Activated T-helper 1 cell treated with anti-CD3 and anti-CD28 coated beads, Interleukin-12 subunit alpha, Interleukin-12 subunit beta, Interleukin-2, Interleukin-4 antibody, amounts not matched to agents 30 ng/mL and 10 ng/mL and 1 ng/mL, durations not matched to agents 14 hours and 24 hours and 36 hours (primary cell): ENCODE results near the gene ARHGAP6. TPM values are rescaled to one million over a fixed set of nuclear protein-coding genes. Genes with fewer than 3 reads are reported as not detected.

ENCODE experiments used
- DNase-seq: peaks from one replicate; pipeline ENCODE4 v3.0.0; 2021; ENCODE audit warnings: low spot score
- H3K27ac Mint-ChIP-seq: one replicate; pipeline ENCODE4 v1.8.0; 2021; ENCODE audit warnings: mild to moderate bottlenecking, mixed read lengths
- H3K27me3 Mint-ChIP-seq: one replicate; pipeline ENCODE4 v1.8.0; 2022; ENCODE audit warnings: mild to moderate bottlenecking, moderate library complexity, mixed read lengths; ENCODE audit not compliant: insufficient read depth
- H3K36me3 Mint-ChIP-seq: one replicate; pipeline ENCODE4 v1.8.0; 2021; ENCODE audit warnings: low read depth, mixed read lengths
- H3K4me1 Mint-ChIP-seq: one replicate; pipeline ENCODE4 v1.8.0; 2021; ENCODE audit warnings: low read depth, mixed read lengths
- H3K4me3 Mint-ChIP-seq: one replicate; pipeline ENCODE4 v1.8.0; 2021; ENCODE audit warnings: mild to moderate bottlenecking, moderate library complexity, mixed read lengths
- H3K9me3 Mint-ChIP-seq: one replicate; pipeline ENCODE4 v1.8.0; 2021; ENCODE audit warnings: mixed read lengths
- intact Hi-C: fragments of 100-400 bp; cut with micrococcal nuclease; formaldehyde crosslinking; loops from one replicate; pipeline ENCODE4 v1.15.1; 2024
- total RNA-seq: library from RNA; stranded (reverse); gene quantifications from 2 replicates; pipeline ENCODE4 v1.2.3, GENCODE V29; 2022

The ARHGAP6 gene
- total RNA-seq, 1 donor from 2014 or later: not detected

DNA sequence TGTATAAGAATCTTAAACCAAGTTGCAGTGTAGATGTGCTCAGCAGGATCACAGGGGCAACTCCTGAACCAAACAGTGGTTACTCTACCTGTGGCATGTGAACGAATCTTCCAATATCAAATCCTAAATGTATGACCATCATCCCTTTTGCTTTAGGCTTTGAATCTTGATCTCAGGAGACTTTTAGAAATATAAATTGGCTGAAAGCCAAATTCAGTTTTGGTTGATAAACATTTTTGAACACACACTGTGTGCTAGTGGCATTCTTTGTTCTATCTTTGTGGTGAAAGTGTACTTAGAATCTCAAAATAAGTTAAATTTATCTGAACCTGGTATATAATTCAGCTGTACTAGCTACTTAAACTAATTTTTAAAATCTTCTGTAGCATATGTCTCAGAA lies 4.6 kb upstream of the ARHGAP6 start:
- intact Hi-C loops: no loop called here
- no peak overlapping the region for H3K27ac Mint-ChIP-seq

DNA sequence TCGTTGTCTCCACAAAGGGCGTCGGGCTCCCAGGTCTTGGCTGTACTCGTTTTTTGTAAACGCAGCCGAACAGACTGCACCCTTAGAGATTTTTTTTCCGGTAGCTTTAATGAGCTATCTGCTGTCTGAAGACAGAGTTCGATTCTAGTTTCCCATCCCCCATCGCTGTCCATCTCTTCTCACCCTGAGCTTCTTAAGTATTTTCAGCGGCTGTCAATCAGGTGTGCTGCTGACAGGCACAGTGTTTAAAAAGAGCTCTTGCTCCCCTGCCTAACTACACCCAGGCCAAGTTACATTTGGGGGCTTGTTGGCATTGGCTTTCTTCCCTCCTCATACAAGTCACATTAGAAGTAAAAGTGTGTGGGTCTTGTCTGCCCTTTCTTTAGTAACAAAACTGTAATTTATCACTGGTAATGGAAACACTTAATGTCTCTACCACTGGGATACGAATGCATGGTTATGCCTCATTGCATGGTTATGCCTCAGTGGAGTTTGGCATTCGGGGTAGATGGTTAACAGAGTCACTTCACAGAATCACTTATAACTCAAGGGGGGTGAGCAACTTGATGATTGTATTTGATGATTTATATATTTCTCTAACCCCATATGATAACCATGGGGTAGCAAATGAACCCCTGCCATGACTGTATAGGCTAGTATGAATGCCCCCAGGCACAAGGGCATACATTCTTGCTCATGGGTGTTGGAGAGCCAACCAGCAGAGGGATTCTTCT lies 1.4 kb upstream of the ARHGAP6 start:
- no peak for DNase-seq
- intact Hi-C loops: no loop called here
- no peaks in the 10 kb centered on the region for H3K36me3 Mint-ChIP-seq
- no peaks in the 10 kb centered on the region for H3K4me1 Mint-ChIP-seq
- no peak overlapping the region for H3K4me3 Mint-ChIP-seq
- no peaks in the 10 kb centered on the region for H3K9me3 Mint-ChIP-seq
- H3K27ac Mint-ChIP-seq: no peak overlapping the region
- peaks cover 32% of the 10 kb centered on the region for H3K27me3 Mint-ChIP-seq

More for the DNA sequence above, 4.6 kb upstream of the ARHGAP6 start:
- Mint-ChIP-seq H3K9me3 (no peaks in the 10 kb centered on the region), H3K4me1 (no peaks in the 10 kb centered on the region), H3K4me3 (no peak overlapping the region), H3K36me3 (no peaks in the 10 kb centered on the region), H3K27me3 (peaks cover 27% of the 10 kb centered on the region)
- DNase-seq: no peak

DNA sequence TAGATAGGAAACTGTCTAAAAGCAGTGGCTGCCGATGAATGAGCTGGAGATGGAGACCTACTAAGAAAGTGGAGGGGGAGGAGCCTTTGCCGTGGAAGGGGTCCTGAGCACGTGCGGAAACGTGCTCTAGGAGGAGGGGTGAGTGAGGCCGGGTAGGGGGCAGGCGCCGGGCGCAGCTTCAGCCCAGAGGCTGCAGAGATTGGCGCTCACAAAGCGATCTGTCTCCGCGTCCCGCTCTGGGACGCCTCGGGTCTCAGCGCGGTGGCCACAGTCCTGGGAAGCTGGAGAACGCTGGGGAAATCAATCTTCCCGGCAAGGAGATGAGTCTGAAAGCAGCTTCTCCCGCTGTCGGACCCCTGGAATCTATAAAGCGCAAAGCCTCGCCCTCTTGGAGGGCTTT lies 444 bp upstream of the ARHGAP6 start:
- no peak overlapping the region for H3K4me3 Mint-ChIP-seq
- no peaks in the 10 kb centered on the region for H3K9me3 Mint-ChIP-seq
- no peak overlapping the region for H3K27ac Mint-ChIP-seq
- intact Hi-C loops: no loop called here
- no peaks in the 10 kb centered on the region for H3K4me1 Mint-ChIP-seq
- no peaks in the 10 kb centered on the region for H3K36me3 Mint-ChIP-seq
- peaks cover 32% of the 10 kb centered on the region for H3K27me3 Mint-ChIP-seq
- DNase-seq: no peak

DNA sequence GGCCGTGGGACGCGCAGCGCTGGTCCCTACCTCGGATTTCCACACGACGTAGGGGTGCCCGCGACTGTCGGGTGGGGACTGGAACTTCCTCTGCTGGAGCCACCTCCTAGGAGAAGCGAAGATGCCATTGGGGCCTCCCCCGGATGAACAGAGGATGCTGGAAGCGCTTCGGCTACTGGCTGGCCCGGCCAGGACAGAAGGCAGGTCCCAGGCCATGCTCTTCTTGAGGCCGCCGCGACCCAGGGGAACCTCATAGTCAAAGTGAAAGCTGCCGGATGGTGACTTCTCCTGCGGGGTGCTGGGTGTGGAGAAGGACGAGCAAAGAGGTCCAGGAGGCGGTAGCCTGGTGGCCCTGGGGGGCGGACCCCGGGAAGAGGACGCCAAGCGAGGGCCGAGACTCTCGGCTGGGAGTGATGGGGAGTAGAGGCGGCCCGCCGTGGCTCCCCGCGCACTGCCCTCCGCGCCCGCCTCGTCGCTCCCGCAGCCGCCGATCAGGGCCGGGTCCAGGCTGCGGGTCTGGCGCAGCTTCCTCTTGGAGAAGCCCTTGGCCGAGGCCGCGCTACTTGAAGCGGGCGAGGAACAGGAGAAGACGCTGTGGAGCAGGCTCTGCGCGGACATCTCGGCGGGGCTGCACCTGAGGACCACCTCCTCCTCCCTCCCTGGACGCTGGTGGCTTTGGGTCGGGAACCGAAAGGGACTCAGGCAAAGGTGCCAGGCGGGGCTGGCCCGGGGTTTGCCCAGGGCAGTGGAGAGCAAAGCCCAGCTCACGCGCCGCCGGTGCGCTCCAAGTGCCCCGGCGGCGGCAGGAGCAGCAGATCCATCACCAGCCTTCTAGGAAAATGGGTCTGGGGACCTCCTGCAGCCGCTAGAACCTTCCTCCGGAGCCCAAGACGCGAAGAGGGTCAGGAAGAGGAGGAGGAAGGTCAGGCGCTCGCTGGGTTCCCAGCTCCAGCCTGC lies 1.2 kb downstream of the ARHGAP6 start:
- no peaks in the 10 kb centered on the region for H3K36me3 Mint-ChIP-seq
- no peak for DNase-seq
- H3K4me3 Mint-ChIP-seq: no peak overlapping the region
- no peaks in the 10 kb centered on the region for H3K9me3 Mint-ChIP-seq
- H3K27me3 Mint-ChIP-seq: peaks cover 32% of the 10 kb centered on the region
- intact Hi-C loops: no loop called here
- H3K4me1 Mint-ChIP-seq: no peaks in the 10 kb centered on the region
- H3K27ac Mint-ChIP-seq: no peak overlapping the region

DNA sequence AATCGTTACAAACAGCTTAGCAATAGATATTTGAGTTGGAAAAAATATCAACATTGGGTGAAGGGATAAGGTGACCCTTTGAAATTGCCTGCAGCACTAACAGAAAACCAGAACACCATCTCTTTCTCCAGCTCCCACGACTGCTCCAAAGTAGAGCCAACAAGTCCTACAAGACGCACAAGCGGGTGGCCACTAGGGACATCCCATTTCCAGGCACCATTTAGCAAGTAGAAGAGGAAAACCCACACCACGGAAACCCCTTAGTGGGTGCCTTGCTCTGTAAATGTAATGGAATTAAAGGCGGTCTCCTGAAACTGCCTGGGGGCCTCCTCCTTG lies 1.9 kb downstream of the ARHGAP6 start:
- peaks cover 31% of the 10 kb centered on the region for H3K27me3 Mint-ChIP-seq
- H3K36me3 Mint-ChIP-seq: no peaks in the 10 kb centered on the region
- intact Hi-C loops: no loop called here
- H3K4me1 Mint-ChIP-seq: no peaks in the 10 kb centered on the region
- no peak overlapping the region for H3K4me3 Mint-ChIP-seq
- H3K9me3 Mint-ChIP-seq: no peaks in the 10 kb centered on the region
- DNase-seq: no peak
- H3K27ac Mint-ChIP-seq: no peak overlapping the region

DNA sequence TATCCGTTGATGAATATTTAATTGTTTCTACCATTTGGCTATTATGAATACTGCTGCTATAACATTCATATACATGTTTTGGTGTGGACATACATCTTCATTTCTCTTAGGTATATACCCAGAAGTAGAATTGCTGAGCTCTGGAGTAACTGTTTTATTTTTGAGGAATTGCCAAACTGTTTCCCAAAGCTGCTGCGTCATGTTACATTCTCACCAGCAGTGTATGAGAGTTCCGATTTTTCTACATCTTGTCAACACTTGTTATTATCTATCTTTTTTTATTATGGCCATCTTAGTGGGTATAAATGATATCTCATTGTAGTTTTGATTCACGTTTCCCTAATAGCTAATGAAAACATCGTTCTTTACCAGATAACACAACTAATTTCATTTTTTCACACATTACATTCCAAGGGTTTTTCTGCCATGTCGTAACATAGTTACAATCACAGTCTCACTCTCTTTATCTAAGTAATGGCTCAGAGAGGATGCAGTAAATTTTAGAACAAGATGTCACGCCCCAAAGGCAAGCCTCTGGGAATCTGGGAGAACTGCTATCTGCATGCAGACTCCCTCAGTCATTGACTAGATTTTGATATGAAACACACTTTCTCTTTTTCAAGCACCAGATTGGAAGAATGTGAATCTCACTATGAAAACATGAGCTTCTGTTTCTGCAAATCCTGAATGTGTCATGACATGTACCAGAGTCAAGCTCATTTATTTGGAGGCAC lies 10.3 kb downstream of the ARHGAP6 start:
- Mint-ChIP-seq H3K27me3 (peaks cover 1% of the 10 kb centered on the region), H3K36me3 (no peaks in the 10 kb centered on the region), H3K27ac (no peak overlapping the region), H3K4me1 (no peaks in the 10 kb centered on the region), H3K4me3 (no peak overlapping the region), H3K9me3 (no peaks in the 10 kb centered on the region)
- intact Hi-C loops: no loop called here
- no peak for DNase-seq

- no peaks in the 10 kb centered on the region for H3K36me3 Mint-ChIP-seq
- H3K9me3 Mint-ChIP-seq: no peaks in the 10 kb centered on the region
- no peak for DNase-seq
- intact Hi-C loops: no loop called here
- H3K4me1 Mint-ChIP-seq: no peaks in the 10 kb centered on the region
- H3K27me3 Mint-ChIP-seq: peaks cover 3% of the 10 kb centered on the region
- no peak overlapping the region for H3K27ac Mint-ChIP-seq
- H3K4me3 Mint-ChIP-seq: no peak overlapping the region
These were observed 16.8 kb downstream of the ARHGAP6 start for GRCh38 chrX:11648705-11649519.

DNA sequence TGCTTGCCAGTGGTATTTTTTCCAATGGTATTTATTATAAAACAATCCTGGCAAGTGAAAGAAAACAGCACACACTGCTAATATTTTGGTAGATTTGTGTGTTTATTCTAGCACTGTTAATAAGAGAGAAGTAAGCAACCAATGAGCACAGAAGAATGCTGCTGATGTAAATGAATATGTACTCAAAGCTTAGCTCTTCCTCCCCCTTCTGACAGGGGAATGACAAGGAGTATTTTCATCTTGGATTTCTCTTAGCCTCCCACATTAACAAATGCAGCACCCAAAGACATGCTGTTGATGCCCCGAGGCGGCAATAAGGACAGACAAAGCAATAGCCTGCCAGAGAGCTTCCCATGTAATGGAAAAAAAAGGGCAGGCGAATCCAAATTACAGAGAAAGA lies 18.6 kb downstream of the ARHGAP6 start:
- Mint-ChIP-seq H3K36me3 (no peaks in the 10 kb centered on the region), H3K9me3 (no peaks in the 10 kb centered on the region), H3K27ac (no peak overlapping the region), H3K4me3 (no peak overlapping the region), H3K27me3 (peaks cover 3% of the 10 kb centered on the region), H3K4me1 (no peaks in the 10 kb centered on the region)
- intact Hi-C loops: no loop called here
- DNase-seq: no peak

DNA sequence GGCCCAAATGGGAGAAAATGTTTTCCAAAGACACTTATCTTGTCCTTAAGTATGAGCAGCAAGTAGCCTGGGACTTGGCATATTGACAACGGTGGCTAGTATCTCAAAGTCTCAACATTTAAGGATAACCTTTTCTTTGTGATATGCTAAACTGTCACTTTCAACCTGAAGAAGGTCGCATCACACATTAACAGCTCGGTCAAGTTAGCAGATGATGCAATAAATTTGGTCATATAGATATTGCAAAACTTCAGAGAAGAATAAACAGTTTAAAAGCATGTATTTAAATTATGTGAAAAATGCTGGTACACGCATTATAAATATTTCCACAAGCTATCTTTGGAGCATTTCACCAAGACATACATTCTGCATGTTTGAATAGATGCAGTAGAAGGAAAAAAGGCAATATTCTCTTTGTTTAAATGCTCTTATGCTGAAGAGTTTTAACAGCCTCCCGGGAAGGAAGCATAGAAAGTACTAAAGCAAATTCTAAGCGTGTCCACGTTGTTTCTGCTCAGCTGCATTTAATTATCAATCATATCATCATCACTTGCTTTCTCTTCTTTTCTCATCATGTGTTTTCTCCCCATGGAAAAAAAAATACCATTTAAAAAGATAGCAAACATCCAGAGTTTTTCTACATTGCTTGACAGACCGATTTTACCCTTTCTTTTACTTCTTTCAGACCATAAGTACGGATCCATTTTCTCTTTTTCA lies 24.2 kb downstream of the ARHGAP6 start:
- Mint-ChIP-seq H3K36me3 (no peaks in the 10 kb centered on the region), H3K27ac (no peak overlapping the region), H3K27me3 (peaks cover 3% of the 10 kb centered on the region), H3K4me1 (no peaks in the 10 kb centered on the region), H3K4me3 (no peak overlapping the region), H3K9me3 (no peaks in the 10 kb centered on the region)
- intact Hi-C loops: no loop called here
- DNase-seq: no peak

DNA sequence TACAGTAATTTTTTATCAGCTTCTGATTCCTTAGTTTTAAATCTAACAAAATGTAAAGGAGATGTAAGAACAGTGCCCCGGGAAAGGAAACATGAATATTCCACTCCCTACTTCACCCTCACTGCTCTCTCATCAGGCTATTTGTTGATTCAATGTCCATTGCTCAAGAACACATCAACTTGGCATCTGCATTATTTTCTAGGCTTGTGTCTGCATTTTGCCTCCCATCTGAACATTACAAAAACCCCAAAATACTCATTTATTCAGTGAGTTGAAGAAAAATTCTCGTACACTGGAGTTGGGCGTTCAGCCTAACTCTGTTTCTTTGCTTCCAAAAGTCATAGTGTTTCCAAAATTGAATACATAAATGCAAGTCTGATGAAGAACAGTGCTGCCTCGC lies 25.6 kb downstream of the ARHGAP6 start:
- no peaks in the 10 kb centered on the region for H3K36me3 Mint-ChIP-seq
- no peak overlapping the region for H3K27ac Mint-ChIP-seq
- H3K4me3 Mint-ChIP-seq: no peak overlapping the region
- no peaks in the 10 kb centered on the region for H3K9me3 Mint-ChIP-seq
- DNase-seq: no peak
- intact Hi-C loops: no loop called here
- H3K4me1 Mint-ChIP-seq: no peaks in the 10 kb centered on the region
- peaks cover 2% of the 10 kb centered on the region for H3K27me3 Mint-ChIP-seq

DNA sequence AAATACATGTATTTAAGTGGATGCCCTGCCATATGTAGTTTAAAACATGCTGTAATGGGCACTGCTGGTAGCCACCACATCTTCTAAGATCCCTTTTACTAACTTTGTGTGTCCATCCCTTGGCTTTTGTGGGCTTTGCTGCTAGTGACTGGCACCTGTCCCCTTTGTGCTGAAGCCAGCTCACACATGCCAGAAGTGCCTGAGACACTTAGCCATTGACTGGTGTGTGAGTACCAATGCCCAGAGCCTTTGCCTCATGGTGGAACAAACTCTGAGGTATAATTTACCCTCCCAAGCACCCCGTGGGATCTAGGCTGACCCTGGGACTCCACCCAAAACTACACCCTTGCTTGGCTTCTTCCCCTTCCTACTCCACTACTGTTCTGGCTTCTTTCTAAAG lies 33.0 kb downstream of the ARHGAP6 start:
- Mint-ChIP-seq H3K36me3 (no peaks in the 10 kb centered on the region), H3K9me3 (no peaks in the 10 kb centered on the region), H3K4me3 (no peak overlapping the region), H3K27me3 (no peaks in the 10 kb centered on the region), H3K27ac (no peak overlapping the region), H3K4me1 (no peaks in the 10 kb centered on the region)
- intact Hi-C loops: no loop called here
- no peak for DNase-seq
